Measurements from ENCODE around the gene PEX6. TPM values are rescaled to one million over a fixed set of nuclear protein-coding genes. Genes with fewer than 3 reads are reported as not detected.

The PEX6 gene
- total and polyA plus RNA-seq, 5 donors from 2014 or later = 10.9 to 20.7 (median 18.2) TPM

DNA sequence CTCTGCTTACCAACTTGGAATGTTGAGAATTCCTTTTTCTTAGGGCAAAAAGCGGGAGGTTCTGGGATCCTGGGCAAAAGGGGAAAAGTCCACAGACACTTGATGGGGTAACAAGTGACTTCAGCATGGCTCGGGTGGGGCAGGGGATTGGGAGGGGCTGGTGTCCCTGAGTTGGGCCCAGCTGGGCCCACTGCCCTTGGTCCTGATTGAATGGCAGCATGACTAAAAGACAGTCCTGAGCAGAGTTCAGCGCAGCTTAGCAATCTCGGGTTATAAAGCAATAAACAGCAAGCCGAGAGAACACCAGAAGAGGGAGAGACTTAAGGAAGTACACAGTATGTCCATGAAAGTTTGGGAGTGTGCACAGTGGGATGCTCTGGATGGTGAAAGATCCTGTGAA is 10.9 kb upstream of the PEX6 start:
- H3K4me3 ChIP-seq (ENCODE audit: low read depth, low read length) = no peak overlapping the region
- ATAC-seq (ENCODE audit: low read depth in 2 of 2) = no peak
- no peak for DNase-seq
- Mint-ChIP-seq H3K9me3 (no peaks in the 10 kb centered on the region), H3K4me3 (peak overlapping the region in 2 of 4 donors; percentile 4 to 51), H3K27ac (peak overlapping the region in 1 of 3 donors; percentile 18), H3K36me3 (peaks cover 25% of the 10 kb centered on the region), H3K27me3 (no peaks in the 10 kb centered on the region), H3K4me1 (peaks cover 15 to 64% (median 43%) of the 10 kb centered on the region in 4 donors)
- no peaks in the 10 kb centered on the region for H3K27me3 ChIP-seq (ENCODE audit: control insufficient read depth, insufficient read depth, low read length)
- H3K4me1 ChIP-seq (ENCODE audit: control insufficient read depth, insufficient read depth, low read length, poor library complexity, severe bottlenecking) = peaks cover 24% of the 10 kb centered on the region
- H3K9me3 ChIP-seq (ENCODE audit: control insufficient read depth in 2 of 2, low read length in 2 of 2) = no peaks in the 10 kb centered on the region
- peaks cover 38% of the 10 kb centered on the region for H3K36me3 ChIP-seq (ENCODE audit: control insufficient read depth, insufficient read depth, low read length)
- H3K27ac ChIP-seq (ENCODE audit: insufficient read depth, low read length, poor library complexity, severe bottlenecking) = no peak overlapping the region

DNA sequence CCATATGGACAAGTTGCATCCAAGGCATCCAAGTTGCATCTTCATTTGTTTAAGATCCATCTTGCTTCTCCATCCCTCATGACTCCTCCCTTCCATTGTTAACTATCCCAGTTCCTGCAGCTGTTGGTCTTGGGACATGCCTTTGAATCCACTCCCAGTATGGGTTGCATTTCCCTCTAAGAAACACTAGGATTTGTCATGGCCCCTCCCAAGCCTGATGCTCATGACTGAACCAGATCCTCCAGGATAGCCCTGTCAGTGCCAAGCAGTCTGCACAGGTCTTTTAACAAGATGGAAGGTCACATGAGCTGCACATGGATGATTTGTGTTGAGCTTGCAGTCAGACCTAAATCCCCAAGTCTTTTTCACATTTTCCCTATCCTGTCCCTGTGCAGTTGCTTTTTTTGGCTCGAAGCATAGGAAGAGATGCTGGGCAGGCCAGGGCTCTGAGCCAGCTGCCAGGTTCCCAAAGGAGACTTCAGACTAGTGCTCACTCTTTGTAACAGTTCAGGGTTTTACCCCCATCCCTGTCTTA is 9.6 kb upstream of the PEX6 start:
- peak overlapping the region in 3 of 4 donors; percentile 16 to 49 (median 28) for H3K4me3 Mint-ChIP-seq
- Histone ChIP-seq H3K4me3 (ENCODE audit: low read depth, low read length) (no peak overlapping the region), H3K27me3 (ENCODE audit: control insufficient read depth, insufficient read depth, low read length) (no peaks in the 10 kb centered on the region), H3K27ac (ENCODE audit: insufficient read depth, low read length, poor library complexity, severe bottlenecking) (no peak overlapping the region), H3K9me3 (ENCODE audit: control insufficient read depth in 2 of 2, low read length in 2 of 2) (no peaks in the 10 kb centered on the region), H3K36me3 (ENCODE audit: control insufficient read depth, insufficient read depth, low read length) (peaks cover 38% of the 10 kb centered on the region), H3K4me1 (ENCODE audit: control insufficient read depth, insufficient read depth, low read length, poor library complexity, severe bottlenecking) (peaks cover 31% of the 10 kb centered on the region)
- no peaks in the 10 kb centered on the region for H3K9me3 Mint-ChIP-seq
- no peak for ATAC-seq (ENCODE audit: low read depth in 2 of 2)
- no peaks in the 10 kb centered on the region for H3K27me3 Mint-ChIP-seq
- DNase-seq = no peak
- peak overlapping the region in 2 of 3 donors; percentile 75 to 80 for H3K27ac Mint-ChIP-seq
- H3K36me3 Mint-ChIP-seq = peaks cover 23% of the 10 kb centered on the region
- H3K4me1 Mint-ChIP-seq = peaks cover 19 to 65% (median 49%) of the 10 kb centered on the region in 4 donors

DNA sequence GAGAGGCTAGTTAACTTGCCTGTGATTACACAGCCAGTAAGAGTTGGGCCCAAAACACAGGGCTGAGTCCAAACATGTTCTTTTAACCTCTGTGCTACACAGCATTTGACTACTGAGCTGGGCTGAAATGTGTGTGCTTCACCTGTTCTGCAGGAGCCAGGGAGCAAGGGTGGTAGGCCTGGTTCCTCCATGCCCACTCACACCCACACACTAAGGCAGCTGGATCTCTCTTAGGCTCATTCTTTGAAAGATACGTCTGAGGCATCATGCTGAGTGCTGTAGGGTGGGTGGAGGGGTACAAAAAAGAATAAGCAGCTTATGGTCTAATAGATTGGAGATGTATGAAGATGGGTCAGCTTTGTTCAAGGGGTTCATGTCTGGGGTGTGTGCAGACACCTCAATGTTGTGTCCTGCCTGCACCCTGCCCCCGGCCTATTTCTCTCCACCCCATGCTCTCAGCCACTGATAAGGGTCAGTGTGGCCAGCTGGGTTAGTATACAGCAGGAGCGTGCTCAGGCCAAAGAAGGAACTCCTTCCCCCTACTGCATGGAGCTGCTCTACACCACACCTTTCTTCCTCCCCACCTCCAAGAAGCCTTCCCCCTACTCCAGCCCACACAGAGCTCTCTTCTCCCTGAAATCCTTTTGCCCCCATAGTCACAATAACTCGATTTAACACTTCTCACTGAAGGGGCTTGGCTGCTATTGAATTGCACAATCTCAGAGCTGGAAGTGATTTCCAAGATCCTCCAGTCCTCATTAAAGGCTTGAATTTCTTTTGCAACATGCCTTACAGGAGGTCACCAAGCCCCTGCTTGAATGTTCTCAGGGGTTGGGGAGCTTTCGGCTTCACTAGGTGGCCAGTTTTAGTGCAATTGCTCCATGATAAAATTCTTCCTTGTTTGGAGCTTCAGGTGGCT is 8.8 kb upstream of the PEX6 start:
- Mint-ChIP-seq H3K27me3 (no peaks in the 10 kb centered on the region), H3K9me3 (no peaks in the 10 kb centered on the region), H3K4me3 (peak overlapping the region in 3 of 4 donors; percentile 67 to 96 (median 95)), H3K4me1 (peaks cover 19 to 66% (median 50%) of the 10 kb centered on the region in 4 donors), H3K36me3 (peaks cover 21% of the 10 kb centered on the region), H3K27ac (peak overlapping the region; percentile 56 to 88 (median 80))
- ATAC-seq (ENCODE audit: low read depth in 2 of 2) (no peak), DNase-seq (no peak)
- H3K27me3 ChIP-seq (ENCODE audit: control insufficient read depth, insufficient read depth, low read length) = no peaks in the 10 kb centered on the region
- H3K4me3 ChIP-seq (ENCODE audit: low read depth, low read length) = no peak overlapping the region
- H3K9me3 ChIP-seq (ENCODE audit: control insufficient read depth in 2 of 2, low read length in 2 of 2) = no peaks in the 10 kb centered on the region
- H3K27ac ChIP-seq (ENCODE audit: insufficient read depth, low read length, poor library complexity, severe bottlenecking) = no peak overlapping the region
- H3K4me1 ChIP-seq (ENCODE audit: control insufficient read depth, insufficient read depth, low read length, poor library complexity, severe bottlenecking) = peaks cover 31% of the 10 kb centered on the region
- peaks cover 38% of the 10 kb centered on the region for H3K36me3 ChIP-seq (ENCODE audit: control insufficient read depth, insufficient read depth, low read length)

DNA sequence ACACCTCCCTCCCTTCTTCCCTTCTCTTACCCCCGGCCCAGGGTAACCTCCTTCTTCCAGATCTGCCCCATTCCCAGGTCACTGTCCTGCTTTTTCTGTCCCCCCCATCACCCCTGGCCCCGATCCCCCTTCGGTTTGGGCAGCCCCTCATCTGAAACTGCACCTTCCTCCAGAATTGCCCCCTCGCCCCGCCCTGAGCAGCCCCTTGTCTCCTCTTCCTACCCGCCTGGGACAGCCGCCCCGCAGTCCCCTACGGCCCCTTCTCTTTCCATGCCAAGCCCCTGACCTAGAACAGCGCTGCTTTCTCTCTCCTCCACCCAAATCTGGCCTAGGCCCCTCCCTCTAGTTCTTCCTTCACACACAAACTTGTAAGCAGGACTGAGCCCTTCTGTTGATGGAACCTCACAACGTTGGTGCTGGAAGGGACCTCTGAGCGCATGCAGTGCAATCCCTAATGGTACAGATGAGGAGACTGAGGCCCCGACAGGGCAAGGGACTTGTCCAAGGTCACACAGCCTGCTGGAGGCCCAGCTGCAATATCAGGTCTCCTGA is 6.0 kb upstream of the PEX6 start:
- H3K9me3 Mint-ChIP-seq = no peaks in the 10 kb centered on the region
- peaks cover 18% of the 10 kb centered on the region for H3K36me3 Mint-ChIP-seq
- peak overlapping the region; percentile 82 for H3K27ac ChIP-seq (ENCODE audit: insufficient read depth, low read length, poor library complexity, severe bottlenecking)
- no peaks in the 10 kb centered on the region for H3K27me3 ChIP-seq (ENCODE audit: control insufficient read depth, insufficient read depth, low read length)
- no peaks in the 10 kb centered on the region for H3K9me3 ChIP-seq (ENCODE audit: control insufficient read depth in 2 of 2, low read length in 2 of 2)
- peaks cover 35% of the 10 kb centered on the region for H3K4me1 ChIP-seq (ENCODE audit: control insufficient read depth, insufficient read depth, low read length, poor library complexity, severe bottlenecking)
- ATAC-seq (ENCODE audit: low read depth in 2 of 2) (no peak), DNase-seq (peak in 2 of 3 donors; percentile 14 to 50)
- H3K27ac Mint-ChIP-seq = peak overlapping the region; percentile 66 to 93 (median 88)
- peak overlapping the region; percentile 93 to 96 (median 94) for H3K4me3 Mint-ChIP-seq
- peak overlapping the region; percentile 84 for H3K4me3 ChIP-seq (ENCODE audit: low read depth, low read length)
- no peaks in the 10 kb centered on the region for H3K27me3 Mint-ChIP-seq
- peaks cover 19 to 63% (median 46%) of the 10 kb centered on the region in 4 donors for H3K4me1 Mint-ChIP-seq
- H3K36me3 ChIP-seq (ENCODE audit: control insufficient read depth, insufficient read depth, low read length) = peaks cover 27% of the 10 kb centered on the region

DNA sequence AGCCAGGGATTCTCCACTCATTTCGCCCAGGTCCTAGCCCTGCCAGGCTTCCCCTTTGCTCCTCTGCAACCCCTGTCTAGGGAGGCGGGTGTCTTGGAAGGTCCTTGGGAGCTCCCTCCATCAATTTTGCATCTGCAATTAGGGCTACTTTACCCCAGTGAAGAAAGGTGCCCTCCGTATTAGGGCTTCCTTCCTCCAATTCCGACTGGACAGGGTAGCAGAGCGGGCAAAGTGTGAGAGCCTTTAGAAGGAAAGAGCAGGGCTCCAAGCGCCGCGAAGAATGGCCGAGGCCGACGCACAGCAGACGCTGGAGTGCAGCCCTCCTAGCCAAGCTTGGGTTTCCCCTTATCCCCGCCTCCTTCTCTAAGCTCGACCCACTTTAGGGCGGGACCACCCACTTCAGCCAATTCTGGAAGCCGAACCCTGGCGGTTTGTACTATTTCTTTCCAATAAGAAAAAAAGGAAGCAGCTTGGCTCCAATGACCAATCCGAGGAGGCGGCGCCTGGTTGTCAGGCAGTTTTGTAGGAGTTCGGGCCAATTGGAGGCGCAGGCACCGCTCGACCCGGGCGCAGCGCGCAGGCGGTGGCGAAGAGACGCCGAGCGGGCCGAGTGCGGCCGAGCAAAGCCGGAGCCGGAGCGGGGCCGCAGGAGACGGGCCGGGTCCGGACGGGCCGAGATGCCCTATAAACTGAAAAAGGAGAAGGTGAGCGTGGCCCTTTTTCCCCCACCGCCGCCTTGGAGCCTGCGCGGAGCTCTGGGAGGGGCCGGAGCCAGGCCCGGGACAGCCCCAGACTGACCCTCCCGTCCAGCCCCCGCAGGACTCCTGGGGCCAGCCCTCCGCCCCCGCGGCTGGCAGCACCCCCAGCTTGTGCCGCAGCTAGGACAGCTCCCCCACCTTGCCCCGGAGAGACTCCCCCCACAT is 5.3 kb upstream of the PEX6 start, which contains the start of gene PPP2R5D:
TSS of gene PPP2R5D (plus strand) at position 570 of the 923 bp plus-strand sequence. CDS start at position 678, 108 bp downstream.
- Histone ChIP-seq H3K9me3 (ENCODE audit: control insufficient read depth in 2 of 2, low read length in 2 of 2) (no peaks in the 10 kb centered on the region), H3K27ac (ENCODE audit: insufficient read depth, low read length, poor library complexity, severe bottlenecking) (peak within 1 kb of the TSS; percentile 82), H3K4me3 (ENCODE audit: low read depth, low read length) (peak within 1 kb of the TSS; percentile 84), H3K4me1 (ENCODE audit: control insufficient read depth, insufficient read depth, low read length, poor library complexity, severe bottlenecking) (peaks cover 42% of the 10 kb centered on the region), H3K36me3 (ENCODE audit: control insufficient read depth, insufficient read depth, low read length) (peaks cover 19% of the 10 kb centered on the region), H3K27me3 (ENCODE audit: control insufficient read depth, insufficient read depth, low read length) (no peaks in the 10 kb centered on the region)
- Mint-ChIP-seq H3K4me3 (peak within 1 kb of the TSS; percentile 93 to 98 (median 96)), H3K9me3 (no peaks in the 10 kb centered on the region), H3K36me3 (peaks cover 11% of the 10 kb centered on the region), H3K27ac (peak within 1 kb of the TSS; percentile 96 to 98 (median 97)), H3K27me3 (no peaks in the 10 kb centered on the region), H3K4me1 (peaks cover 22 to 68% (median 52%) of the 10 kb centered on the region in 4 donors)
- peak; percentile 97 to 99 (median 98) for DNase-seq
- ATAC-seq (ENCODE audit: low read depth in 2 of 2) = peak; percentile 92 to 93

DNA sequence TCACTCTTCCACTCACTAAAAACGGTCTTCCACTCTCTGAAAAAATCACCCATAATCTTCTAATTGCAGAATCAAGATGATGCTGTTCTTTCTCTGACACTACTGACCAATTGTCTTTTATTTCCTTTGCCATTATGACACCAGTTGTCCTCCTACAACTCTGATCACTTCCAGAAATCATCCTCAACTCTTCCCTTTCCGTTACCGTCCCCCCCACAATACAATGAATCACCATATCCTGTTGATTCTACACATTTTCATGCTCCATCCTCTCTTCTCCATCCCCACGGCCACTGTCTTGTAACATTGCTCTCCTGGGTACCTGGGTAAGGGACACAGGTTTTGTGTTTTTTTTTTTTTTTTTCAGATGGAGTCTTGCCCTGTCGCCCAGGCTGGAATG is 2.9 kb upstream of the PEX6 start:
- no peaks in the 10 kb centered on the region for H3K27me3 Mint-ChIP-seq
- Histone ChIP-seq H3K9me3 (ENCODE audit: control insufficient read depth in 2 of 2, low read length in 2 of 2) (no peaks in the 10 kb centered on the region), H3K4me3 (ENCODE audit: low read depth, low read length) (no peak overlapping the region), H3K27ac (ENCODE audit: insufficient read depth, low read length, poor library complexity, severe bottlenecking) (no peak overlapping the region), H3K4me1 (ENCODE audit: control insufficient read depth, insufficient read depth, low read length, poor library complexity, severe bottlenecking) (peaks cover 55% of the 10 kb centered on the region), H3K27me3 (ENCODE audit: control insufficient read depth, insufficient read depth, low read length) (no peaks in the 10 kb centered on the region), H3K36me3 (ENCODE audit: control insufficient read depth, insufficient read depth, low read length) (no peaks in the 10 kb centered on the region)
- no peak for DNase-seq
- H3K36me3 Mint-ChIP-seq = peaks cover 2% of the 10 kb centered on the region
- peaks cover 21 to 63% (median 43%) of the 10 kb centered on the region in 4 donors for H3K4me1 Mint-ChIP-seq
- no peaks in the 10 kb centered on the region for H3K9me3 Mint-ChIP-seq
- peak overlapping the region in 3 of 4 donors; percentile 45 to 77 (median 54) for H3K4me3 Mint-ChIP-seq
- no peak for ATAC-seq (ENCODE audit: low read depth in 2 of 2)
- H3K27ac Mint-ChIP-seq = peak overlapping the region; percentile 3 to 9 (median 7)
